T-helper 1 cell (primary cell): ENCODE results near the gene RNF38.

Experiments used
- DNase-seq, 5 donors: peaks; one replicate each; pipeline ENCODE4 v3.0.0-alpha.2; 2012 to 2020

RNF38 gene

GRCh38 chr9:36292641-36293040 is 107.4 kb downstream of the RNF38 start:
- no peak for DNase-seq

GRCh38 chr9:36290996-36291395 is 109.1 kb downstream of the RNF38 start:
- DNase-seq = no peak

GRCh38 chr9:36289836-36290435 is 110.1 kb downstream of the RNF38 start:
- no peak for DNase-seq

- DNase-seq = no peak
These were observed 112.0 kb downstream of the RNF38 start for GRCh38 chr9:36288070-36288469.
